Breast epithelium (tissue), 4 donors: ENCODE measurements around the gene NR3C2. TPM values are rescaled to one million over a fixed set of nuclear protein-coding genes. Genes with fewer than 3 reads are reported as not detected.
"Not testable (repeated sequence)": the region's sequence is repeated elsewhere in the genome, so short reads cannot be mapped to it uniquely, and the experiment has no call there.

Source experiments
- DNase-seq, 2 donors: peaks; one replicate each; pipeline ENCODE4 v3.0.0-alpha.2; 2019; ENCODE audit warnings: low spot score in 2 of 2
- H3K27ac ChIP-seq, 2 donors: fragments of 200-600 bp; sonication (generic) in 1 of 2; one replicate each; pipeline ENCODE4 v1.5.1; 2016 to 2019; ENCODE audit warnings: mild to moderate bottlenecking in 1 of 2
- H3K27me3 ChIP-seq, 2 donors: fragments of 200-600 bp; sonication (generic) in 1 of 2; one replicate each; pipeline versions ENCODE4 v1.5.1 to v1.6.0; 2017 to 2019; ENCODE audit warnings: control low read depth in 1 of 2, mild to moderate bottlenecking in 1 of 2
- H3K36me3 ChIP-seq: fragments of 200-600 bp; one replicate; pipeline ENCODE4 v1.5.1; 2019
- H3K4me1 ChIP-seq, 2 donors: fragments of 200-600 bp; sonication (generic); one replicate each; pipeline ENCODE4 v1.5.1; 2016 to 2019; ENCODE audit warnings: control low read depth in 1 of 2
- H3K4me3 ChIP-seq, 3 donors: fragments of 200-600 bp; sonication (generic); 1 replicate in 2 of 3; 2 replicates in 1 of 3; pipeline ENCODE4 v1.5.1; 2016 to 2019; ENCODE audit warnings: mild to moderate bottlenecking in 3 of 3, moderate library complexity in 2 of 3
- H3K9me3 ChIP-seq, 2 donors: fragments of 200-600 bp; sonication (generic) in 1 of 2; one replicate each; pipeline ENCODE4 v1.5.1; 2016 to 2019; ENCODE audit warnings: control low read depth in 1 of 2
- POLR2A ChIP-seq: fragments of 450-650 bp; IDR thresholded peaks from one replicate; pipeline ENCODE4 v1.6.1; 2016; ENCODE audit warnings: antibody characterized with exemption, mild to moderate bottlenecking, moderate library complexity
- POLR2AphosphoS5 ChIP-seq, 3 donors: sonication (generic); formaldehyde crosslinking; IDR thresholded peaks; one replicate each; pipeline ENCODE4 v1.6.1; 2017; ENCODE audit warnings: antibody characterized with exemption in 3 of 3
- intact Hi-C: fragments of 100-400 bp; cut with DNase I; formaldehyde crosslinking; loops from one replicate; pipeline ENCODE4 v1.15.1; 2023; ENCODE audit warnings: low total_unique reads
- total RNA-seq, 3 donors: library from RNA; depleted of rRNA; stranded (reverse); fragments of >200 nt; gene quantifications; one replicate each; pipeline ENCODE4 v1.1.0, GENCODE V29; 2016
- TF ChIP-seq, protein P1 (sequence below), 3 donors: fragments of 450-650 bp; IDR thresholded peaks; one replicate each; pipeline ENCODE4 v1.5.1; 2016 to 2017; ENCODE audit warnings: antibody characterized with exemption in 3 of 3, mild to moderate bottlenecking in 3 of 3, moderate library complexity in 3 of 3

Gene NR3C2
- total RNA-seq, 3 donors from 2014 or later: 8.0 to 39.5 (median 13.8) TPM

DNA sequence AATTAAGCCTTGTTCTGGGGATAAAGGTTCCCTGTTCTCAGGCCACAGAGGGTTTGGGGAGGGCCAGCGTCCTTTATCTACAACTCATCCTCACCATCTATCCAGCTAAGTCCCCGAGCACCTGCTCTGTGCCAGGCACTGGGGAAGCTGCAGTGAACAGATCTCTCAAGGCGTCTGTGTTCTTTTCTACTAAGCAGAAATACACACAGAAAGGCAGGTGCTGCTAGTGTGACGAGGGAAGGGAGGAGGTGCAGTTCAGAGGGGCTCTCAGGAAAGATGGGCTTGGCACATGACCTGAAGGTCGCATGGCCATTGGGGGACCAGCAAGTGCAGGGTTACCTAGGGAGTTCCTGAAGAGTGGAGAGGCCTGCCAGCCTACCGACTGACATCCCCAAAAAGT is 352.2 kb downstream of the NR3C2 start:
- Histone ChIP-seq H3K4me1 (no peaks in the 10 kb centered on the region), H3K4me3 (no peak overlapping the region), H3K27me3 (no peaks in the 10 kb centered on the region), H3K9me3 (no peaks in the 10 kb centered on the region), H3K27ac (no peak overlapping the region), H3K36me3 (no peaks in the 10 kb centered on the region)
- no peak for DNase-seq
- intact Hi-C loops: loop anchor here (5.0 kb wide), 1 partner anchor 1612 kb away; no protein-coding TSS in a partner anchor
- TF ChIP-seq POLR2AphosphoS5 (IDR thresholded peaks at IDR 0.05): no peak
- TF ChIP-seq, protein P1, sequence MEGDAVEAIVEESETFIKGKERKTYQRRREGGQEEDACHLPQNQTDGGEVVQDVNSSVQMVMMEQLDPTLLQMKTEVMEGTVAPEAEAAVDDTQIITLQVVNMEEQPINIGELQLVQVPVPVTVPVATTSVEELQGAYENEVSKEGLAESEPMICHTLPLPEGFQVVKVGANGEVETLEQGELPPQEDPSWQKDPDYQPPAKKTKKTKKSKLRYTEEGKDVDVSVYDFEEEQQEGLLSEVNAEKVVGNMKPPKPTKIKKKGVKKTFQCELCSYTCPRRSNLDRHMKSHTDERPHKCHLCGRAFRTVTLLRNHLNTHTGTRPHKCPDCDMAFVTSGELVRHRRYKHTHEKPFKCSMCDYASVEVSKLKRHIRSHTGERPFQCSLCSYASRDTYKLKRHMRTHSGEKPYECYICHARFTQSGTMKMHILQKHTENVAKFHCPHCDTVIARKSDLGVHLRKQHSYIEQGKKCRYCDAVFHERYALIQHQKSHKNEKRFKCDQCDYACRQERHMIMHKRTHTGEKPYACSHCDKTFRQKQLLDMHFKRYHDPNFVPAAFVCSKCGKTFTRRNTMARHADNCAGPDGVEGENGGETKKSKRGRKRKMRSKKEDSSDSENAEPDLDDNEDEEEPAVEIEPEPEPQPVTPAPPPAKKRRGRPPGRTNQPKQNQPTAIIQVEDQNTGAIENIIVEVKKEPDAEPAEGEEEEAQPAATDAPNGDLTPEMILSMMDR (IDR thresholded peaks at IDR 0.05): no peak
- TF ChIP-seq POLR2A: no peak

DNA sequence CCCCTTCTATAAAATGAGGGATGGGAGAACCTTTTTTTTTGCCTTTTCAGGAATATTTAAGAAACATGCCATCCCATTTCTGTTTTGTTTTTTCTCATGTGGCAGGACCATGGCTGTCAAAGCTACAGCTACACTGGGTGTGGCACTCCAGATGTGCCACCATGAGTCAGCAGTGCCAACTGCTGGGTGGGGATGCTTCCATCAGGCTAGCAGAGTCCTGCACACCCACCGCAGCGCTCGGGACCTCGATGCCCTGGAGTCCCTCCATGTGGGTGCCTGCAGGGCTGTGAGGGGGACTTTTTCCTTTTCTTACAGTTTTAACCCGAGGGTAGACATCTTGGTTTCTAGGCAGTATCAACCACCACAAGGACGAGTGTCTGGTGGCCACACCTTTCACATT is 352.6 kb downstream of the NR3C2 start:
- no peaks in the 10 kb centered on the region for H3K36me3 ChIP-seq
- no peak overlapping the region for H3K27ac ChIP-seq
- no peaks in the 10 kb centered on the region for H3K9me3 ChIP-seq
- TF ChIP-seq POLR2AphosphoS5 (IDR thresholded peaks at IDR 0.05) (no peak), POLR2A (no peak)
- TF ChIP-seq, protein P1 (IDR thresholded peaks at IDR 0.05): no peak
- intact Hi-C loops: loop anchor here (5.0 kb wide), 1 partner anchor 1613 kb away; no protein-coding TSS in a partner anchor
- no peaks in the 10 kb centered on the region for H3K27me3 ChIP-seq
- H3K4me1 ChIP-seq: no peaks in the 10 kb centered on the region
- DNase-seq: no peak
- H3K4me3 ChIP-seq: no peak overlapping the region

DNA sequence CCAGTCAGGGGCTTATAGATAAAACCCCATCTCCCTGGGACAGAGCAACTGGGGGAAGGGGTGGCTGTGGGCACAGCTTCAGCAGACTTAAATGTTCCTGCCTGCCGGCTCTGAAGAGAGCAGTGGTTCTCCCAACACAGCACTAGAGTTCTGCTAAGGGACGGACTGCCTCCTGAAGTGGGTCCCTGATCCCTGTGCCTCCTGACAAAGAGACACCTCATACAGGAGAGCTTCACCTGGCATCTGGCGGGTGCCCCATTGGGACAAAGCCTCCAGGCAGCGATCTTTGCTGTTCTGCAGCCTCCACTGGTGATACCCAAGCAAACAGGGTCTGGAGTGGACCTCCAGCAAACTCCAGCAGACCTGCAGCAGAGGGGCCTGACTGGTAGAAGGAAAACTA is 359.1 kb downstream of the NR3C2 start:
- DNase-seq, H3K27me3 ChIP-seq, H3K36me3 ChIP-seq, H3K27ac ChIP-seq, H3K4me3 ChIP-seq, H3K4me1 ChIP-seq, H3K9me3 ChIP-seq, intact Hi-C loops: not testable (repeated sequence)

DNA sequence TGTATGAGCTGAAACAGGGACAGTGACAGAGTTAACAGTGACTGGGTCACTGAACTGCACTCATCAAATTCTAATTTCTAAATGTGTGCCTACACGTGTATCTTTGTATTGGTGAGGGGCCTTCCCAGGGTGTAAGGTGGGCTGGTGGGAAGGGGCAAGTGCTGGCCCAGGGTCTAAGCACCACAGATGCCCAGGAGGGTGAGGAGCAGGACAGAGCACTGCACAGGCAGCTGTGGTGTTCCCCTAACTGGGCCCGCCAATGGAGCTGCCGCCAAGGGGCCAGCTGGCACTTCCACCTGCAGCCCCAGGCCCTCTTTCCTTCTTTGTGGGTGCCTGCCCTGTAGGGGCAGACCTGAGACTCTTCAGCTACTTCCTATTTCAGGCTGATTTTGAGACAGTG is 360.5 kb downstream of the NR3C2 start:
- Histone ChIP-seq H3K4me3 (no peak overlapping the region), H3K36me3 (no peaks in the 10 kb centered on the region), H3K27ac (no peak overlapping the region), H3K9me3 (no peaks in the 10 kb centered on the region), H3K4me1 (no peaks in the 10 kb centered on the region), H3K27me3 (no peaks in the 10 kb centered on the region)
- no peak for DNase-seq
- intact Hi-C loops: no loop called here
- TF ChIP-seq POLR2A: no peak
- TF ChIP-seq, protein P1 (IDR thresholded peaks at IDR 0.05): no peak
- TF ChIP-seq POLR2AphosphoS5 (IDR thresholded peaks at IDR 0.05): no peak

DNA sequence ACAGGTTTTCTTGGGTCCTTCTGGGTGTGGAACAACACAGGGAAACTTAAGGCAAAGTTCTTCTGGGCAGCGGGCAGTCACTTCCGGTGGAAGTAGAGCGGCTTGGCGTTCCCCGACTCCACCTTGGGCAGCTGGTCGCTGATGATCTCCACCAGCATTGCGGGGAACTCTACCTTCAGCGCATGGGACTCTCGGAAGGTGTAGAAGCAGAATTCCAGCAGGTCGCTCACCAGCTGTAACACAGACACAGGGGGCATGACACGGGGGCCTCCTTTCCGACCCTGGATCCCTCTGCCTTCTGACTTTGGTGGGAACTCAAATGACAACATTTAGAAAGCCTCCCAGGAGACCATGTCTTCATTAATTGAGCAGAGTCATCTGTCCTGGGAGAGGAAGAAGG is 360.9 kb downstream of the NR3C2 start:
- no peaks in the 10 kb centered on the region for H3K4me1 ChIP-seq
- no peaks in the 10 kb centered on the region for H3K27me3 ChIP-seq
- intact Hi-C loops: no loop called here
- TF ChIP-seq, protein P1 (IDR thresholded peaks at IDR 0.05): no peak
- no peak for TF ChIP-seq POLR2A
- no peak for TF ChIP-seq POLR2AphosphoS5 (IDR thresholded peaks at IDR 0.05)
- no peak overlapping the region for H3K27ac ChIP-seq
- H3K4me3 ChIP-seq: no peak overlapping the region
- H3K9me3 ChIP-seq: no peaks in the 10 kb centered on the region
- H3K36me3 ChIP-seq: no peaks in the 10 kb centered on the region
- DNase-seq: no peak

DNA sequence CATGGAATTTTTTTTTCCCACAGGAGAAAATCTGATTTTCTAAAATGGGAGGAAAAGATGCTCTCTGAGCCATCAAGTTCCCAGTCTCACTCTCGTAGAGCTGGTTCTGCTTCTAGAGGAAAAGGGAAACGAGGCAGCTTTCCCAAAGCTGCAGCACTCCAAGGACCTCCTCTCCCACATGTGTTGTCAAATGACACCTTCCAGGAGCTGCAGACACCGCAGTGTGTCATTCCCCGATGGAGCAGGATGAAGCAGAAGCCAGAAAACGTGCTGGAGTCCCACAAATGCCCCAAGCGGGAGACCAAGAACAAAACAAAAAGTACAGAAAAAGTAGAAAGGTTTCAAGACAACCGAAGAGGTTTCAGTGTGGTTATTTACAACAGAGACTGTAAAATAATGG is 362.3 kb downstream of the NR3C2 start:
- no peak for DNase-seq
- Histone ChIP-seq H3K9me3 (peaks cover 2 to 7% of the 10 kb centered on the region in 2 donors), H3K4me1 (no peaks in the 10 kb centered on the region), H3K27ac (no peak overlapping the region), H3K36me3 (no peaks in the 10 kb centered on the region), H3K4me3 (no peak overlapping the region), H3K27me3 (no peaks in the 10 kb centered on the region)
- TF ChIP-seq POLR2A: no peak
- intact Hi-C loops: no loop called here
